AML-193 (cell line): Measurements from ENCODE around the gene STX10.

Source experiments
- DNase-seq, 2 experiments: peaks; one replicate each; lab custom pipeline; 2025; lab: John Stamatoyannopoulos, UW

Gene STX10

GRCh38 chr19:13139633-13140311 is 10.4 kb downstream of the STX10 start:
- no peak for DNase-seq

- DNase-seq: no peak
Measured at GRCh38 chr19:13138916-13139198, 11.3 kb downstream of the STX10 start.

DNA sequence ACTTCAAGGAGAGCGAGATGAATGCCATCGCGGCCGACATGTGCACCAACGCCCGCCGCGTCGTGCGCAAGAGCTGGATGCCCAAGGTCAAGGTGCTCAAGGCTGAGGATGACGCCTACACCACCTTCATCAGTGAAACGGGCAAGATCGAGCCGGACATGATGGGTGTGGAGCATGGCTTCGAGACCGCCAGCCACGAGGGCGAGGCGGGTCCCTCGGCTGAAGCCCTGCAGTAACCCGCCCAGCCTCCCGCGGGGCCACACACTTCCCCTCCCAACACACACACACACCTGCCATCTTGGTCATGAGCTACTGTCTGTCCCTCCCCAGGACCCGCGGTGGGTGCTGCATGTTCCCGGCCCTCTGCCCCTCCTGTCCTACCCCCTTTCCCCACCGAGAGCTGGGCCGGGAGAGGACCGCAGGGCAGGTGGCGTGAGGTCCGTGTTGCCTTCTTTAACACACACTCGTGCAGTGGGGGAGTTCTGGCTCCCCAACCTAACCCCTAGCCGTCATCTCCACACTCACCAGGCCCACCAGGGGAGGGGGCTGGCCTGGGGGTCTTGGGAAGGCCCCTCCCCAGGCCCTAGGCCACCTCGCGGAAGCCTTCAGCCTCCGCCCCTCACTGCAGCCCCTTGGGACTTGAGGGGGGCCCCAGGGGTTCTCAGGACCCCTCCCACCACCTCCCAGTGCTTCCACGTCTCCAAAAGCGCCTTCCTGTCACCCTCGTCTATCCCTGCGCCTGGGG is 11.8 kb downstream of the STX10 start:
- DNase-seq: no peak

GRCh38 chr19:13137290-13137794 is 12.8 kb downstream of the STX10 start:
- no peak for DNase-seq

GRCh38 chr19:13135068-13136062 is 14.8 kb downstream of the STX10 start:
- no peak for DNase-seq

DNA sequence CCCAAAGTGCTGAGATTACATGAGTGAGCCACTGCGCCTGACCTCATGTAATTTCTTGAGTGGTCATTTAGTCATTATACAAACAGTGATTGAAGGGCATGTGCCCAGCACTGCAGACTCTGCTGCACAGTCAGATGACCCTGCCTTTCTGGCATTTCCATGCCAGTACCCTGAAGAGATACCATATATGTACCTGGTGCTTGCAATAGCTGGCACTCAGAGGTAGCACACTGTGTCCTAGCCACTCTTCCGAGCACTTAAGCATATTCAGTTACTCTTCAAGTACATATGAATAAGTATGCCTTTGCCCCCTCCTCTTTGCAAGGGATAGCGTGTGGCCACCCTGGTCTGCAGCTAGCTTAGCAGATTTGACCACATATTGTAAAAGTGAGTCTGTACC is 15.5 kb downstream of the STX10 start:
- DNase-seq: no peak

DNA sequence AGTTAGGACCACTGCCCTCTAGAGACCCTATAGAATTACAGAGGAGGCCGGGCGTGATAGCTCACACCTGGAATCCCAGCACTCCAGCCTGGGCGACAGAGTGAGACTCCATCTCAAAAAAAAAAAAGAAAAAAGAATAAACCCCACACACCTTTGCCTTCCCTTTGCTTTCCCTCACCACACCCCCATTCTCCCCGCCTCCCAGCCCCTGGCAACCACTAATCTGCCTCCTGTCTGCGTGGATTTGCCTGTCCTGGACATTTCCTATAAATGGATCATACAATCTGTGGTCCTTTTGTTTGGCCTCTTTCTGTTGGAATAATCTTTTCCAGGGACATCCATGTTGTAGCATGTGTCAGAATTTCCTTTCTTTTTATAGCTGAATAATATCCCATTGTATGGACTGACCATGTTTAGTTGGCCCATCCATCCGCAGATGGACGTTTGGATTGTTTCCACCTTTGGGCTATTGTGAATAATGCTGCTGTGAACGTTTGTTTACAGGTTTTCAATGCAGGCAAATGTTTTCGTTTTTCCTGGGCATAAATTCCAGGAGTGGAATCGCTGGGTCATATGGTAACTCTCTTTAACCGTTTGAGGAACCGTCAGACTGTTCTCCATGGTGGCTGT is 16.8 kb downstream of the STX10 start:
- no peak for DNase-seq

- DNase-seq: no peak
Measured at GRCh38 chr19:13132471-13133180, 17.5 kb downstream of the STX10 start.

- DNase-seq: no peak
Measured at GRCh38 chr19:13130886-13131490, 19.2 kb downstream of the STX10 start.

GRCh38 chr19:13129384-13129783 is 20.8 kb downstream of the STX10 start:
- DNase-seq: no peak

DNA sequence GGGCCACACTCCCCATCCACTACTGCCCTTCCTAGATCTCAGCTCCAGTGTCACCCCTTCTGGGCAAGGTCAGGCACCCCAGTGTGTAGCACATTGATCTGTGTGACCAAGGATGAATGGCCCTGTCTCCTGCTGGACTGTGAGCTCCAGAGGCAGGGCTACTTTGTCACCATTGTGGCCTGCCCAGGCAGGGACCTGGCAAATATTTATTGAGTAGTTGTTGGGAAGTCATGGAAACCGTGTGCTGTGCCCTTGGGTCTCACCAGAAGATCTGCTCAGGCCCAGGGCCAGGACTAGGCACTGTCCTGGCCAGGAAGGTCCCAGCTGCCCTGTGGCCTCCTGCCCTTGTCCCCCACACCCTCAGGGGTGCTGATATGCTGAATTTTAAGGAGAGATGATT is 21.6 kb downstream of the STX10 start:
- no peak for DNase-seq

GRCh38 chr19:13127811-13128575 is 22.2 kb downstream of the STX10 start:
- DNase-seq: no peak

- DNase-seq: no peak
Measured at GRCh38 chr19:13127051-13127450, 23.1 kb downstream of the STX10 start.

GRCh38 chr19:13122980-13123957 is 26.9 kb downstream of the STX10 start:
- no peak for DNase-seq

- no peak for DNase-seq
Measured at GRCh38 chr19:13122275-13122878, 27.8 kb downstream of the STX10 start.

DNA sequence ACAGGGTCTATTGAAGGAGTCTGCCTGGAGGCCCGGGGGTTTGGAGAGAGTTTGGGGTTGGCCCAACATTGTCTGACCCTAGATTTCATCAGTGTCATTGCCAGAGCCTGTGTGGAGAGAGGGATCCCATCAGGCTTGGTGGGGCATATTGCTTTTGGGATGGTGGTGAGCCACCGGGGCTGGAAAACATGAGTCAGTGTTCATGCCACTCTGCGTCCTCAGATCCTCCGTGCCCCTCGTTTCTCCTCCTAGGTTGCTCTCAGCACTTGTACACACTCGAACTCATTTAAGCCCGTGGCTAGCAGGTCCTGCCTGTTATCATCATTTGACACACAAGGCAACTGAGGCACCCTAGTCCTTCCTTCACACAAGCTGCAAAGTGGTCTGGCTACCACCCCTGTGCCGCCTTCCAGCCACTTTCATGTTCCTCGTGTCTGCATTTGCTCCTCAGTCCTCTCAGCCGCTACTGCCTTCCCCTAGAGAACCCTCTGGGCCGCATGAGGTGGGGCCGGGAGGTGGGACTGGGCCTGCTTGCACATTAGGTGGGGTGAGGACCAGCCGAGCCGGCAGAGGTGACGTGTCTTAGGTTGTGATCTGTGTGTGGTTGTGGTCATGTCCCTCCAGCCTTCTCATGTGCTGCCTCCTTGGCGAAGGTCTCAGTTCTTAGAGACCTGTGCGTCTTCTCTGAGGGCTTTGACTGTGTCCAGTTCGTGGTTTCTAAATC is 28.5 kb downstream of the STX10 start:
- DNase-seq: no peak

DNA sequence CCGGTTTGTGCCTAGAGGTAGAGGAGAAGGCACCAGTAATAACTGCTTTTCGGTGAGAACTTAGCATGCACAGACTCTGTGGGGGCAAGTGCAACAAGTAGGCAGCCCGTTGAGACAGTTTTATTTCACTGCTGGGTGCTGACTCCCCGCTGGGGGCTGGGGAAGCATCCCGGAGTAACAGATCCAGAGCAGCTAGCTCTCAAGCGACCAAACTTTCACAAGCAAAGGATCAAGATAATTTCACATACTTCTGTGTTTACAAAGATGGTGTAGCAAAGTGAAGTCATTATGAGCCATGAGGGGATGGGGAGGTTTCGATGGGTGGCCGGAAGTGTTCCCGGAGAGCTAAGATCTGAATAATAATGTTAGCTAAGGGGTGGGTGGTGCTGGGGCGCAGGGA is 29.4 kb downstream of the STX10 start:
- no peak for DNase-seq

- no peak for DNase-seq
Measured at GRCh38 chr19:13120031-13120430, 30.1 kb downstream of the STX10 start.
